Fibroblast of lung (primary cell): ENCODE measurements around the gene ALG2.

ENCODE experiments used
- EZH2 ChIP-seq: IDR thresholded peaks from 2 replicates; pipeline ENCODE4 v1.5.1; 2012; ENCODE audit warnings: low read length, control low read depth, mild to moderate bottlenecking; ENCODE audit errors: missing control alignments
- TF ChIP-seq, protein P1 (sequence below), 2 donors: IDR thresholded peaks in 1 of 2; conservative IDR thresholded peaks in 1 of 2; 1 replicate in 1 of 2; 2 replicates in 1 of 2; pipeline ENCODE4 v1.5.1; 2011 to 2012; ENCODE audit warnings: low read length in 2 of 2, control low read depth in 1 of 2, inconsistent platforms in 1 of 2, low read depth in 1 of 2, mild to moderate bottlenecking in 1 of 2

DNA sequence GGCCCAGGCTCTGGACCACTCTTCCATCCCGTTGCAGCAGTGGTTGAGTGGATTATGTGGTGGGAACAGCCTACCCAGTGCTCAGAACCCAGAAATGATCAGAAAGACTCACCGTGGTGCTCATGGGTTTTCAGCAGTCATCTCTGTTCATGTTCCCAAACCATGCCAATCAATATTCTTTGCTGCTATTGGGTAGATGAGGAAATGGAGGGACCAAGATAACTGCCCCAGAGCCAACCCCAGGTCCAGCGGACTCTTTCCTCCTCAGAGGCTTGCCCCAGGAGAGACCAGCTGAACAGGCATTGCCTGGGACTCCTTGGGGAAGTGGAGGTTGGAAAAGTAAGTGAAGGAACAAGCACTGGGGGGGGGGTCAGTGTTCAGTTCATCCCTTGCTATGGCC lies 38.1 kb downstream of the ALG2 start:
- TF ChIP-seq, protein P1, sequence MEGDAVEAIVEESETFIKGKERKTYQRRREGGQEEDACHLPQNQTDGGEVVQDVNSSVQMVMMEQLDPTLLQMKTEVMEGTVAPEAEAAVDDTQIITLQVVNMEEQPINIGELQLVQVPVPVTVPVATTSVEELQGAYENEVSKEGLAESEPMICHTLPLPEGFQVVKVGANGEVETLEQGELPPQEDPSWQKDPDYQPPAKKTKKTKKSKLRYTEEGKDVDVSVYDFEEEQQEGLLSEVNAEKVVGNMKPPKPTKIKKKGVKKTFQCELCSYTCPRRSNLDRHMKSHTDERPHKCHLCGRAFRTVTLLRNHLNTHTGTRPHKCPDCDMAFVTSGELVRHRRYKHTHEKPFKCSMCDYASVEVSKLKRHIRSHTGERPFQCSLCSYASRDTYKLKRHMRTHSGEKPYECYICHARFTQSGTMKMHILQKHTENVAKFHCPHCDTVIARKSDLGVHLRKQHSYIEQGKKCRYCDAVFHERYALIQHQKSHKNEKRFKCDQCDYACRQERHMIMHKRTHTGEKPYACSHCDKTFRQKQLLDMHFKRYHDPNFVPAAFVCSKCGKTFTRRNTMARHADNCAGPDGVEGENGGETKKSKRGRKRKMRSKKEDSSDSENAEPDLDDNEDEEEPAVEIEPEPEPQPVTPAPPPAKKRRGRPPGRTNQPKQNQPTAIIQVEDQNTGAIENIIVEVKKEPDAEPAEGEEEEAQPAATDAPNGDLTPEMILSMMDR (conservative IDR thresholded peaks at IDR 0.05 in 1 of 2, IDR thresholded peaks at IDR 0.05 in 1 of 2; ENCODE audit: low read depth in 1 of 2, low read length in 2 of 2) = no peak
- no peak for TF ChIP-seq EZH2
